ENCODE measurements around the gene GTF2IRD1.

GRCh38 chr7:74575083-74575784 is 121.5 kb downstream of the GTF2IRD1 start:
- TF ChIP-seq YY1 (IDR thresholded peaks at IDR 0.05; ENCODE audit: insufficient read depth, insufficient read length) (no peak), ZNF274 (IDR thresholded peaks at IDR 0.05; ENCODE audit: low read depth, low read length) (no peak), SUZ12 (IDR thresholded peaks at IDR 0.05; ENCODE audit: extremely low read depth, insufficient read depth, insufficient read length) (no peak)
